IMR-90 (cell line): Measurements from ENCODE around the gene PDCD1LG2. TPM values are rescaled to one million over a fixed set of nuclear protein-coding genes. Genes with fewer than 3 reads are reported as not detected.

ENCODE experiments used
- ATAC-seq: fragments of 200-7000 bp; cut with Tn5 transposase; 2 replicates; pipeline ENCODE4 v1.9.1; 2020; ENCODE audit warnings: low read depth, mild to moderate bottlenecking, moderate library complexity
- BruUV-seq: library from RNA; stranded (reverse); fragments of 400-500 nt; replicated peaks from 2 replicates; lab custom pipeline; 2021; lab: Mats Ljungman, UMichigan
- CTCF ChIA-PET: fragments of 300-600 bp; formaldehyde crosslinking; extraction: SDS; loops from one replicate; lab custom pipeline; 2021; ENCODE audit warnings: antibody characterized with exemption; lab: Yijun Ruan, JAX
- POLR2A ChIA-PET: fragments of 300-600 bp; sonication (Branson Sonifier 250); formaldehyde crosslinking; loops from one replicate; lab custom pipeline; 2022; ENCODE audit warnings: antibody characterized with exemption; ENCODE audit not compliant: unreplicated experiment; lab: Charles Lee
- DNase-seq: peaks from one replicate; pipeline ENCODE4 v3.0.0; 2013
- H2AFZ ChIP-seq: replicated peaks from 2 replicates; pipeline ENCODE3; 2013; ENCODE audit warnings: low read length, mild to moderate bottlenecking; ENCODE audit not compliant: poor library complexity
- H2AK5ac ChIP-seq: 2 replicates; pipeline ENCODE4 v1.6.1; 2013; ENCODE audit warnings: low read depth, low read length, inconsistent platforms
- H2AK9ac ChIP-seq: replicated peaks from 2 replicates; pipeline ENCODE3; 2013; ENCODE audit warnings: mild to moderate bottlenecking, low read depth, low read length, moderate library complexity; ENCODE audit not compliant: poor library complexity
- H2BK120ac ChIP-seq: 2 replicates; pipeline ENCODE4 v1.6.1; 2013; ENCODE audit warnings: low read depth, low read length, inconsistent platforms
- H2BK15ac ChIP-seq: 3 replicates; pipeline ENCODE4 v1.6.1; 2013; ENCODE audit warnings: low read depth, low read length, inconsistent platforms
- H2BK20ac ChIP-seq: 2 replicates; pipeline ENCODE4 v1.6.1; 2013; ENCODE audit warnings: low read depth, mild to moderate bottlenecking, inconsistent platforms, low read length, moderate library complexity
- H2BK5ac ChIP-seq: 2 replicates; pipeline ENCODE4 v1.6.1; 2013; ENCODE audit warnings: mild to moderate bottlenecking, low read depth, low read length, inconsistent platforms; ENCODE audit not compliant: poor library complexity, severe bottlenecking
- H3K14ac ChIP-seq: replicated peaks from 2 replicates; pipeline ENCODE4 v1.6.1; 2013; ENCODE audit warnings: low read depth, low read length, inconsistent platforms
- H3K18ac ChIP-seq: 2 replicates; pipeline ENCODE4 v1.6.1; 2013; ENCODE audit warnings: low read depth, low read length, control low read depth
- H3K23ac ChIP-seq: 2 replicates; pipeline ENCODE4 v1.6.1; 2013; ENCODE audit warnings: low read depth, low read length, inconsistent platforms
- H3K27ac ChIP-seq: 2 replicates; pipeline ENCODE4 v1.5.1; 2013; ENCODE audit warnings: mild to moderate bottlenecking, control low read depth, low read length; ENCODE audit not compliant: insufficient read depth
- H3K27me3 ChIP-seq: 2 replicates; pipeline ENCODE4 v1.6.1; 2013; ENCODE audit warnings: low read length; ENCODE audit not compliant: control insufficient read depth, insufficient read depth
- H3K36me3 ChIP-seq: 2 replicates; pipeline ENCODE4 v1.6.1; 2013; ENCODE audit warnings: low read length, mixed read lengths; ENCODE audit not compliant: control insufficient read depth, insufficient read depth
- H3K4ac ChIP-seq: 2 replicates; pipeline ENCODE4 v1.6.1; 2013; ENCODE audit warnings: low read depth, low read length, inconsistent platforms
- H3K4me1 ChIP-seq: 2 replicates; pipeline ENCODE4 v1.6.1; 2013; ENCODE audit warnings: low read length, mixed read lengths; ENCODE audit not compliant: control insufficient read depth, insufficient read depth
- H3K4me2 ChIP-seq: 2 replicates; pipeline ENCODE4 v1.6.1; 2013; ENCODE audit warnings: low read depth, mild to moderate bottlenecking, control low read depth, low read length, moderate library complexity
- H3K4me3 ChIP-seq: 2 replicates; pipeline ENCODE4 v1.5.1; 2013; ENCODE audit warnings: low read depth, mild to moderate bottlenecking, control low read depth, low read length, moderate library complexity; ENCODE audit not compliant: insufficient read depth
- H3K56ac ChIP-seq: 2 replicates; pipeline ENCODE4 v1.6.1; 2013; ENCODE audit warnings: low read length, inconsistent platforms; ENCODE audit not compliant: insufficient read depth; ENCODE audit errors: extremely low read depth
- H3K79me1 ChIP-seq, 2 experiments: 2 replicates each; pipeline ENCODE4 v1.6.1; 2013; ENCODE audit warnings: low read length in 2 of 2, inconsistent platforms in 1 of 2, low read depth in 1 of 2
- H3K9ac ChIP-seq: 2 replicates; pipeline ENCODE4 v1.6.1; 2013; ENCODE audit warnings: low read depth, low read length, control low read depth
- H3K9me1 ChIP-seq: 2 replicates; pipeline ENCODE4 v1.6.1; 2013; ENCODE audit warnings: low read length, inconsistent platforms; ENCODE audit not compliant: insufficient read depth
- H3K9me3 ChIP-seq: 2 replicates; pipeline ENCODE4 v1.6.1; 2013; ENCODE audit warnings: low read length; ENCODE audit not compliant: control insufficient read depth, insufficient read depth
- H4K20me1 ChIP-seq: 2 replicates; pipeline ENCODE4 v1.6.1; 2013; ENCODE audit warnings: low read length, inconsistent platforms; ENCODE audit not compliant: insufficient read depth
- H4K5ac ChIP-seq: 2 replicates; pipeline ENCODE4 v1.6.1; 2013; ENCODE audit warnings: mild to moderate bottlenecking, low read depth, low read length, control low read depth
- H4K8ac ChIP-seq, 2 experiments: 2 replicates each; pipeline ENCODE4 v1.6.1; 2013; ENCODE audit warnings: low read depth in 2 of 2, low read length in 2 of 2, control low read depth in 1 of 2, inconsistent platforms in 1 of 2
- H4K91ac ChIP-seq: 2 replicates; pipeline ENCODE4 v1.6.1; 2013; ENCODE audit warnings: low read depth, low read length, inconsistent platforms; ENCODE audit not compliant: insufficient read depth
- BHLHE40 ChIP-seq: fragments of 150-350 bp; IDR thresholded peaks from 2 replicates; pipeline ENCODE4 v1.6.1; 2016; ENCODE audit warnings: mild to moderate bottlenecking, low read depth, low read length
- CEBPB ChIP-seq: IDR thresholded peaks from 2 replicates; pipeline ENCODE4 v1.6.1; 2012; ENCODE audit warnings: low read depth, low read length, improper control_type of control experiment
- CTCF ChIP-seq: conservative IDR thresholded peaks from 2 replicates; pipeline ENCODE4 v1.5.1; 2012; ENCODE audit warnings: mild to moderate bottlenecking, low read depth, low read length, improper control_type of control experiment
- ELK1 ChIP-seq: fragments of 150-350 bp; IDR thresholded peaks from 2 replicates; pipeline ENCODE4 v1.6.1; 2016; ENCODE audit warnings: low read depth, mild to moderate bottlenecking, low read length, moderate library complexity, borderline replicate concordance
- FOS ChIP-seq: fragments of 150-350 bp; IDR thresholded peaks from 2 replicates; pipeline ENCODE4 v1.6.1; 2016; ENCODE audit warnings: low read depth, low read length
- MAFK ChIP-seq: IDR thresholded peaks from 2 replicates; pipeline ENCODE4 v1.6.1; 2012; ENCODE audit warnings: low read depth, low read length, improper control_type of control experiment
- RFX5 ChIP-seq: IDR thresholded peaks from 2 replicates; pipeline ENCODE4 v1.8.0; 2012; ENCODE audit warnings: low read depth, mild to moderate bottlenecking, low read length, moderate library complexity
- SMC3 ChIP-seq: fragments of 150-350 bp; IDR thresholded peaks from 2 replicates; pipeline ENCODE4 v1.6.1; 2016; ENCODE audit warnings: low read depth, mild to moderate bottlenecking, antibody characterized with exemption, low read length, moderate library complexity
- WGBS, 2 experiments: methylation state at CpG; one replicate each; pipeline versions ENCODE4 v1.1.5 to v1.1.7; 2013; ENCODE audit warnings: missing lambda C conversion rate in 2 of 2; ENCODE audit not compliant: insufficient read length in 1 of 2; ENCODE audit errors: extremely low coverage in 2 of 2; 5-methylcytosine and 5-hydroxymethylcytosine counted together
- dilution Hi-C: fragments of 300-500 bp; cut with HindIII; formaldehyde crosslinking; loops from one replicate; pipeline ENCODE4 v1.14.3; 2018; ENCODE audit warnings: low sequenced_read_pairs; ENCODE audit not compliant: unreplicated experiment
- in situ Hi-C: fragments of 300-500 bp; cut with MboI; formaldehyde crosslinking; loops from 3 replicates; pipeline ENCODE4 v1.14.3; 2019; ENCODE audit warnings: low sequenced_read_pairs, inconsistent platforms, mixed read lengths
- intact Hi-C: fragments of 100-400 bp; cut with micrococcal nuclease; formaldehyde crosslinking; loops from 2 replicates; pipeline ENCODE4 v1.10.0; 2022
- polyA plus RNA-seq, 3 experiments: library from polyadenylated mRNA; depleted of rRNA; stranded (reverse); fragments of >200 nt; gene quantifications; 2 replicates each; pipeline ENCODE4 v1.2.3, GENCODE V29; 2012; ENCODE audit warnings: low replicate concordance in 1 of 3
- total RNA-seq: library from RNA; depleted of rRNA; stranded (reverse); fragments of >200 nt; gene quantifications from 2 replicates; pipeline ENCODE4 v1.2.3, GENCODE V29; 2012

PDCD1LG2 gene
- total and polyA plus RNA-seq, 2 of the 4 experiments (the other 2 are of a cell fraction) = 17.5 to 33.3 TPM

GRCh38 chr9:5614985-5615384 is 104.7 kb downstream of the PDCD1LG2 start:
- no TSS peak for BruUV-seq
- Histone ChIP-seq H3K27me3 (no peaks in the 10 kb centered on the region), H4K20me1 (no peaks in the 10 kb centered on the region), H2BK15ac (no peak overlapping the region), H3K9me1 (peaks cover under 1% of the 10 kb centered on the region; the same call in 1 of the 2 replicates), H2AFZ (no peak overlapping the region), H3K4me1 (no peaks in the 10 kb centered on the region), H3K4ac (no peak overlapping the region), H4K91ac (no peak overlapping the region), H3K9me3 (no peaks in the 10 kb centered on the region), H3K18ac (no peak overlapping the region), H3K14ac (no peak overlapping the region), H4K5ac (no peak overlapping the region), H4K8ac (no peak overlapping the region), H3K9ac (no peak overlapping the region), H3K36me3 (0 out of 2 replicates have a peak, but pooled peaks cover 1% of the 10 kb centered on the region), H2BK5ac (no peak overlapping the region), H3K79me1 (peaks cover 6 to 11% of the 10 kb centered on the region in 2 experiments), H3K56ac (no peak overlapping the region), H3K4me3 (no peak overlapping the region), H2BK20ac (no peak overlapping the region), H2AK5ac (no peak overlapping the region), H2AK9ac (no peak overlapping the region), H2BK120ac (no peak overlapping the region), H3K4me2 (no peak overlapping the region), H3K23ac (no peak overlapping the region), H3K27ac (no peak overlapping the region)
- no peak for DNase-seq
- intact Hi-C loops (no loop called here), dilution Hi-C loops (no loop called here), in situ Hi-C loops (no loop called here)
- CTCF ChIA-PET = interaction anchor here (0.7 kb wide), 1 partner anchor 57 kb away, joined by 3 read pairs; no protein-coding TSS in a partner anchor
- no peak for ATAC-seq
- no CpG with 5 or more reads among the region's 3 CpGs for WGBS, 2 experiments
- POLR2A ChIA-PET = no interaction called here
- TF ChIP-seq BHLHE40 (no peak), FOS (no peak), ELK1 (no peak), SMC3 (no peak), MAFK (no peak), CTCF (no peak), RFX5 (no peak), CEBPB (no peak)
